ENCODE results near the gene RARS2.

DNA sequence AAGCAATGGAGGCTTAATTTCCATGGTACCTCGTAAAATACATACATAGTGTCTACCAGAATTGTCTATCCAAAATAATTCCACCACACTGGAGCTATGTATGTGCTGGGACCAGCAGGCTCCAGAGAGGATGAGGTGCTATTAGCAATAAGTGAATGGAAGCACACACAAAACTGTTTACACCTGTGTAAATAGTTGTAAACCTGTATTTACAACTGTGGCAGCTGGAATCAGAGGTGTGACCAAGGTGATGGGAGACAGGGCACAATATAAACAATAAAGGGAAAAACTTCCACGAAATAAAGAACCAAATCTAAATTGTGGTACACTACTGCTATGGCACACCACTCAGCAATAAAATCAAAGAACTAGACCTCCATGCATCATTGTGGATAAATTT lies 14.4 kb downstream of the RARS2 start:
- TF ChIP-seq, protein P1, sequence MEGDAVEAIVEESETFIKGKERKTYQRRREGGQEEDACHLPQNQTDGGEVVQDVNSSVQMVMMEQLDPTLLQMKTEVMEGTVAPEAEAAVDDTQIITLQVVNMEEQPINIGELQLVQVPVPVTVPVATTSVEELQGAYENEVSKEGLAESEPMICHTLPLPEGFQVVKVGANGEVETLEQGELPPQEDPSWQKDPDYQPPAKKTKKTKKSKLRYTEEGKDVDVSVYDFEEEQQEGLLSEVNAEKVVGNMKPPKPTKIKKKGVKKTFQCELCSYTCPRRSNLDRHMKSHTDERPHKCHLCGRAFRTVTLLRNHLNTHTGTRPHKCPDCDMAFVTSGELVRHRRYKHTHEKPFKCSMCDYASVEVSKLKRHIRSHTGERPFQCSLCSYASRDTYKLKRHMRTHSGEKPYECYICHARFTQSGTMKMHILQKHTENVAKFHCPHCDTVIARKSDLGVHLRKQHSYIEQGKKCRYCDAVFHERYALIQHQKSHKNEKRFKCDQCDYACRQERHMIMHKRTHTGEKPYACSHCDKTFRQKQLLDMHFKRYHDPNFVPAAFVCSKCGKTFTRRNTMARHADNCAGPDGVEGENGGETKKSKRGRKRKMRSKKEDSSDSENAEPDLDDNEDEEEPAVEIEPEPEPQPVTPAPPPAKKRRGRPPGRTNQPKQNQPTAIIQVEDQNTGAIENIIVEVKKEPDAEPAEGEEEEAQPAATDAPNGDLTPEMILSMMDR (conservative IDR thresholded peaks at IDR 0.05; ENCODE audit: low read depth, low read length), result no peak
- TF ChIP-seq EZH2 (IDR thresholded peaks at IDR 0.05; ENCODE audit: borderline replicate concordance, low read depth, low read length, poor library complexity, severe bottlenecking), result no peak
